Hematopoietic multipotent progenitor cell treated with erythropoietin and hydrocortisone succinate and interleukin-3 and kit ligand, for 4 days (in vitro differentiated cells): ENCODE data around the gene TUBE1.
"Not testable (repeated sequence)": the region's sequence is repeated elsewhere in the genome, so short reads cannot be mapped to it uniquely, and the experiment has no call there.

Experiments
- DNase-seq: peaks from one replicate; pipeline ENCODE4 v3.0.0-alpha.2; 2015

The TUBE1 gene

GRCh38 chr6:112062966-112063365 is 24.3 kb downstream of the TUBE1 start:
- DNase-seq = no peak

GRCh38 chr6:112061605-112062004 is 25.7 kb downstream of the TUBE1 start:
- DNase-seq = no peak

- peak; percentile 15 for DNase-seq
Measured at GRCh38 chr6:112058243-112059032, 28.8 kb downstream of the TUBE1 start.

GRCh38 chr6:112054555-112055190 is 32.6 kb downstream of the TUBE1 start:
- no peak for DNase-seq

GRCh38 chr6:112054001-112054400 is 33.3 kb downstream of the TUBE1 start, which contains the start of gene CCN6:
TSS of gene CCN6 (plus strand) at chr6:112054104. CDS start at chr6:112054358, 254 bp downstream.
- no peak for DNase-seq

- DNase-seq = not testable (repeated sequence)
Measured at GRCh38 chr6:112051251-112051740, 36.0 kb downstream of the TUBE1 start.

- DNase-seq = no peak
Measured at GRCh38 chr6:112050429-112050828, 36.9 kb downstream of the TUBE1 start.

GRCh38 chr6:112049996-112050395 is 37.3 kb downstream of the TUBE1 start:
- no peak for DNase-seq

- no peak for DNase-seq
Measured at GRCh38 chr6:112049026-112049799, 38.1 kb downstream of the TUBE1 start.

- not testable (repeated sequence) for DNase-seq
Measured at GRCh38 chr6:112047523-112047922, 39.8 kb downstream of the TUBE1 start.

- DNase-seq = no peak
Measured at GRCh38 chr6:112044856-112045255, 42.4 kb downstream of the TUBE1 start.

- peak; percentile 38 for DNase-seq
Measured at GRCh38 chr6:112044196-112044595, 43.1 kb downstream of the TUBE1 start.

GRCh38 chr6:112043032-112044007 is 44.0 kb downstream of the TUBE1 start:
- DNase-seq = peak; percentile 97

GRCh38 chr6:112041535-112041934 is 45.7 kb downstream of the TUBE1 start:
- no peak for DNase-seq

GRCh38 chr6:112040956-112041355 is 46.3 kb downstream of the TUBE1 start:
- DNase-seq = no peak

- no peak for DNase-seq
Measured at GRCh38 chr6:112039431-112039770, 47.9 kb downstream of the TUBE1 start.

GRCh38 chr6:112038756-112039430 is 48.4 kb downstream of the TUBE1 start:
- DNase-seq = no peak

GRCh38 chr6:112038268-112038667 is 49.0 kb downstream of the TUBE1 start:
- DNase-seq = no peak

GRCh38 chr6:112037783-112038216 is 49.5 kb downstream of the TUBE1 start:
- no peak for DNase-seq

- DNase-seq = no peak
Measured at GRCh38 chr6:112036088-112036637, 51.1 kb downstream of the TUBE1 start.

- DNase-seq = peak; percentile 48
Measured at GRCh38 chr6:112034616-112034995, 52.7 kb downstream of the TUBE1 start.
